DMS114 treated with DMSO at 0.1 percent for 48 hours (cell line): ENCODE measurements around the gene TNXB.
"Not testable (repeated sequence)": the region's sequence is repeated elsewhere in the genome, so short reads cannot be mapped to it uniquely, and the experiment has no call there.

ENCODE experiments used
- DNase-seq: peaks from one replicate; lab custom pipeline; 2025; ENCODE audit not compliant: unreplicated experiment; lab: John Stamatoyannopoulos, UW

The TNXB gene

DNA sequence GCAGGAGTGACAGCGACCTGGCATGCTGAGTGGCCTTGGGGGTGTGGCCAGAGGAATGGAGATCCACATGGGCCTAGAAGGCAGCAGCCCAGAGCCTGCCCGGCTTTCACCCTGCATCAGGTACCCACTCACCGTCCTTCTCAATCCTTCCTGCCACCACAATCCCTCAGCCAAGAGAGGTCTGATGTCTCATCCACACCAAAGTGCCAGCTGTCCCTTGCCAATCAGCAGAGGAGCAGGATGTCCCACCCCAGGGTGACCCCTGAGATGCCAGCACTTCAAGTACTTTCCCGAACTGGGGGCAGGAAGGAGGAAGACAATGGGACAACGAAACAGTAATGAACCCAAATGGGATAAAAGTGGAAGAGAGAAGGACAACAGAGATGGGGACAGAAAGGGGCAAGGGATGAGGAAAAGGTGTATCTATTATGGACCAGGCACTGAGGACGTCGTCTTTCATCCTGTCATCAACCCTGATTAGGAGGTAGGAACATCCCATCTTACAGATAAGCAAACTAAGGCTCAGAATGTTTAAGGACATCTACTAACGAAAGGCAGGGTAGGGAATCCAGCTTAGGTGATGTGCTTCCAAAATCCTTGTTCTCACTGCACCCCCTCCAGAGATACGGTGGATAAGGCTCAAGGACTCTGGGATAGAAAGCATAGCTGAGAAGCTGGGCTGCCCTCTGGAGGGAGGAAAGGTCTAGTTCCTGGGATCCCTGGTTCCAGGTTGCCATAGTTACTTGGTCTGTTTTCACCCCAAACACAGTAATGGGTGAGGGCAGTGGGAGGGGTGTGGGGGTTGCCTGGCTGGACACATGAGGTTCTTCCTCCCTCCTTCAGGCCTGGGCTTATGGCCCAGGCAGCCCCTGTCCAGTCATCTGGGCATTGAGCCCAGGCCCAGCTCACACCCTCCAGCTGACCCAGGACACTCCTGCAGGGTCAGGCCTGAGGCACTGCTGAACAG lies 4.5 kb upstream of the TNXB start:
- DNase-seq, result no peak

DNA sequence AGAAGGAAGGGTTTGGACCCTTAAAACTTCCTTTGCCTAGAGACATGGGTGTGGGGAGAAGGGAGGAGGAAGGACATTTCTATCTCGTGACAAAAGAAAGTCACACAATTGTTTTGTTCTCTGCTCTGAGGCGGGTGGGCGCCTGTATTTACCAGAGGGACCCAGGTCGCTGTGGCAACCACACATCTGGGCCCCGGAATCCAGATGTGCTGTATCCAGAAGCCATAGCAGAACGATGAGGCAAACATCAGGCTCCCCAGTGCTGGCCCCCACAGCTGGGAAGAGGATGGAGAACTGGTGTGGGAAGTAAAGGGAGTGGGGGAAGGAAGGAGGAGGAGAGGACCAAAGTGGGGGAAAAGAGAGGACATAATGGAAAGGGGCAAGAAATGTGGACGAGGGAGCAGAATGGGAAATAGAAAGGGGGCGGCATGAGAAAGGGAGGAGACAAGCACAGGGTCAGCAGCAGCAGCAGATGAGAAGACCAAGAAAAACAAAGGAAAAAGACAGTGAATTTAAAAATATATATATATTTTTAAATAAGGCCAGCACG lies 3.4 kb upstream of the TNXB start:
- no peak for DNase-seq

- DNase-seq, result no peak
These were observed 2.4 kb upstream of the TNXB start for GRCh38 chr6:32111424-32112066.

- no peak for DNase-seq
These were observed 1.5 kb upstream of the TNXB start for GRCh38 chr6:32110632-32111031.

DNA sequence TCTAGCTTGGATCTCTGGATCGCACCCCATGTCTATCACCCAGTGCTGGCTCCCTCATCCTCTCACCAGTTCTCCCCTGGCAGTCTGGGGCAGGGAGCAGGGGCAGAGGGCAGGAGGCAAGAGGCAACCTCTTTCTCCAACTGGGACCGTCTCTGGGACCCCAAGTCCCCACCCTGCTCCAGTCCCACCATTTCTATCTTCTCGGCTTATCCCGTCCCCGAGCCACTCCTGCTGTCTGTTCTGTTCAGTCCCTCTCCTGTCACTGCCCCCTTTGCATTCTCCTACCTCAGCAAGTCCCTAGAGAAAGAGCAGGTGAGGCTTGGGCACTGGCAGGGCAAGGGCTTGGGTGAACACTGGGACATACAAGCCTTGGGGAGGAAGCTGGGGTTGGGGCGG lies 625 bp upstream of the TNXB start:
- no peak for DNase-seq

GRCh38 chr6:32108727-32109113 lies 418 bp downstream of the TNXB start:
- no peak for DNase-seq

DNA sequence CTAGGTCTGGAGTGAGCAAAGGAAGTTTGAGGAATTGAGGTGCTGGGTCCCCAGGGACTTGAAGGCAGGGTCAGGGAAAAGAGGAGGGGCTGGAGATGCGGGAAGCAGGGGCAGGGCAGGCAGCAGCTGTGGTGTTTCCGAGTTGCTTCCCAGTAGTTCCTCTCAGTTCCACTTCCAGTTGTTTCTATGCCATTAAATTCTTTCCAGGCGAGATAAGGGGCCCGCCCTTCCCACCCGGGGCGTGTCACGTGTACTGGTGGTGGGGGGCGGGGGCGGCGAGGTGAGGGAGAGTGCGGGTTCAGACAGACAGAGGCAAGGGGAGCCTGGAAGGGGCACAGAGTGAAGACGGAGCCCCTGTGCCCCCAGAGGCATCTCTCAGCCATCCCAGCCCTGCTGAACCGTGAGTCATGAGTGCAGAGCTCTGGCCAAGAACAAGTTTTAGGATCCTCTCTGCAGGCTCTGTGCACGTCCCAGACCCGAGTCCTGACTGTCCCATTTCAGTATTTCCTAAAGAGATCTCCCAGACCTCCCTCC lies 977 bp downstream of the TNXB start:
- no peak for DNase-seq

GRCh38 chr6:32107406-32107805 lies 1.7 kb downstream of the TNXB start:
- DNase-seq, result no peak

- DNase-seq, result no peak
These were observed 3.7 kb downstream of the TNXB start for GRCh38 chr6:32105433-32105832.

DNA sequence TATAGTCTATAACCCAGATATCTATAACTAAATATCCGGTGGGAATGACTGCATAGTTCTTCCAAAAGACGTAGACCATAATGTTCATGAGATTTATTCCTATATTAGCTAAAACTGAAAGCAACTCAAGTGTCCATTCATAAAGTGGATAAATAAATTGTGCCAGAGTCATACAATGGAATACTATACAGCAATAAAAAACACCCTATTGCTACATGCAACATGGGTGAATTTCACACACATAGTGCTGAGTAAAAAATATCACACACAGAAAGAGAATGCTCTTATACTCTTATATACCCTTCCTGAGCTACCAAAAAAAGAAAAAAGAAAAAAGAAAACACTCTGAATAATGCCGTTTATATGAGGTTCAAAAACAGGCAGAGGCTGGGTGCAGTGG lies 6.9 kb downstream of the TNXB start:
- DNase-seq, result no peak

DNA sequence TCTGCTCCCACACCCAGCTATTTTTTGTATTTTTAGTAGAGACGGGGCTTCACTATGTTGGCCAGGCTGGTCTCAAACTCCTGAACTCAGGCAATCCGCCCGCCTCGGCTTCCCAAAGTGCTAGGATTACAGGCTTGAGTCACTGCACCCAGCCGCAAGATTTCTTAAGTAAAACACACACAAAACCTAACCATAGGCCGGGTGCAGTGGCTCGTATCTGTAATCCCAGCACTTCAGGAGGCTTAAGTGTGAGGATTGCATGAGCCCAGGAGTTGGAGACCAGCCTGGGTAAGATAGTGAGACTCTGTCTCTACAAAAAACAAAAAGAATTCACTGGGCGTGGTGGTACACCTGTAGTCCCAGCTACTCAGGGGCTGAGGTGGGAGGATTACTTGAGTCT lies 8.9 kb downstream of the TNXB start:
- not testable (repeated sequence) for DNase-seq

- DNase-seq, result no peak
These were observed 11.8 kb downstream of the TNXB start for GRCh38 chr6:32097364-32097763.

- DNase-seq, result no peak
These were observed 12.5 kb downstream of the TNXB start for GRCh38 chr6:32096394-32097258.

- no peak for DNase-seq
These were observed 13.1 kb downstream of the TNXB start for GRCh38 chr6:32096087-32096393.

GRCh38 chr6:32095338-32096086 lies 13.6 kb downstream of the TNXB start:
- no peak for DNase-seq

DNA sequence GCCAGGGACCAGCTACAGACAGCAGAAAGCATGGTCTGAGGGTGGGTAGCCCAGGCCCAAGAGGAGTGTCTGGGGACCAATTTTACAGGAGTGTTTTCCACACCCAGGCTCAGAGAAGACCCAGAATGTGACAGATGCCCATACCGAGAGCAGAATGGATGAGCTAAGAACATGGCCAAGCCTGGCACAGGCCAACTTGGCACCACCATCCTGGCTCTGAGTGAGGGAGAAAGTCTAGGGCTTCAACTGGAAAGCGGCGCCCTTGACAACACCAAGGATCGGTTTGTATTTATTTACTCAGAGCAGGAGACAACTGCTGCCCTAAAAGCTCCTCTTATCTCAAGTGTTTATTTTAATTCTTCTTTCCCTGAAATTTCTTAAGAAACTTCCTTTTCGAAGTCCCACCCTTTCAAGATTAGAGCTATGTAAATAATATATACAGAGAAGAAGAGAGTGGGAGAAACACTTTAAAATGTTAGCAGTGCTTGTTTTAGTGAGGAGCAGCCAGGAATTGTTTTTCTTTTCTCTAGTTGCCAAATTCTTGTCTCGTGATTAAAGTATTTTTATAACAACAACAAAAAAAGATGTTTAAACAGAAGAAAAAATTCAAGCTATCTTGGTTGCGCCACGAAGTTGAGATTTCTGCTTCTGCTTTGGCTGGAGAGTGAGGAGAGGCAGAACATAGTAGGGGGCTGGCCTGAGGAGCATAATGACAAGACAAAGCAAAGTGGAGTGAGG lies 16.2 kb downstream of the TNXB start:
- DNase-seq, result no peak

DNA sequence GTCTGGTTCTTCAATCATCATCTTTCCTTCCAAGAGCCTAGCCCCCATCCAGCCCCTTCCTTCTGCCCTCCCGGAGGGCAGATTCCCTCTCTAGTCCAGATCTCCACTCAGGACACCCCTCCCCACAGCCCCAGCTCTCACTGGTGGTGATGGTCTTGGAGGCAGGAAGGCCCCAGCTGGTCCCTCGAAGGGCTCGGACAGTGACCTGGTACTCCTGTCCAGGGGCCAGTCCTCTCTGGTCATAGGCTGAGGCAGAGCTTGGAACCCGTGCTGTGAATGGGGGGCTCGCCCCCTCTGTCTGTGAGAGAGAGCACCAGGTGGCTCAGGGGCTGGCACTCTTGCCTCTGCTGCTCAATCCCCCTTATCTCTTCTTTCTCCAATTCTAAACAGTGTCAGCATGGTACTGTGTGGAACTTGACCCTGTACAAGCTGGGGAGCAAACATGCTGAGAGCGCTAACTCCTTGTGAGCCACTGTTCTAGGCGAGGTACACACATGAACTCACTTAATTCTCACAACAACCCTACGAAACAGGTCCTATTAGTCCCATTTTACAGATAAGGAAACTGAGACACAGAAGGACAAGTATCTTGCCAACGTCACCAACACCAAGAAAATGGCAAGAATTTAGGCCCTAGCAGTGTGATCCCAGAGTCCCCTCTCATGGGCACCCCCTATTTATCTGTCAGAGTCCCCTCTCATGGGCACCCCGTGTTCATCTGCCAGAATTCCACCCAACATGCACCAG lies 19.9 kb downstream of the TNXB start:
- no peak for DNase-seq

- no peak for DNase-seq
These were observed 20.6 kb downstream of the TNXB start for GRCh38 chr6:32088487-32089049.
